GM18502 (cell line): ENCODE results near the gene LYSMD1.
A peak's percentile ranks its signal among the peaks of the same experiment; 100 is the strongest.
"Not testable (repeated sequence)": the region's sequence is repeated elsewhere in the genome, so short reads cannot be mapped to it uniquely, and the experiment has no call there.

Experiments used
- ATAC-seq: cut with Tn5 transposase; IDR thresholded peaks from one replicate; pipeline ENCODE4 v1.9.1; 2021; ENCODE audit warnings: mild to moderate bottlenecking; ENCODE audit not compliant: unreplicated experiment, poor library complexity

The LYSMD1 gene, protein sequence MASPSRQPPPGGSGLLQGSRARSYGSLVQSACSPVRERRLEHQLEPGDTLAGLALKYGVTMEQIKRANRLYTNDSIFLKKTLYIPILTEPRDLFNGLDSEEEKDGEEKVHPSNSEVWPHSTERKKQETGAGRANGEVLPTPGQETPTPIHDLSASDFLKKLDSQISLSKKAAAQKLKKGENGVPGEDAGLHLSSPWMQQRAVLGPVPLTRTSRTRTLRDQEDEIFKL

DNA sequence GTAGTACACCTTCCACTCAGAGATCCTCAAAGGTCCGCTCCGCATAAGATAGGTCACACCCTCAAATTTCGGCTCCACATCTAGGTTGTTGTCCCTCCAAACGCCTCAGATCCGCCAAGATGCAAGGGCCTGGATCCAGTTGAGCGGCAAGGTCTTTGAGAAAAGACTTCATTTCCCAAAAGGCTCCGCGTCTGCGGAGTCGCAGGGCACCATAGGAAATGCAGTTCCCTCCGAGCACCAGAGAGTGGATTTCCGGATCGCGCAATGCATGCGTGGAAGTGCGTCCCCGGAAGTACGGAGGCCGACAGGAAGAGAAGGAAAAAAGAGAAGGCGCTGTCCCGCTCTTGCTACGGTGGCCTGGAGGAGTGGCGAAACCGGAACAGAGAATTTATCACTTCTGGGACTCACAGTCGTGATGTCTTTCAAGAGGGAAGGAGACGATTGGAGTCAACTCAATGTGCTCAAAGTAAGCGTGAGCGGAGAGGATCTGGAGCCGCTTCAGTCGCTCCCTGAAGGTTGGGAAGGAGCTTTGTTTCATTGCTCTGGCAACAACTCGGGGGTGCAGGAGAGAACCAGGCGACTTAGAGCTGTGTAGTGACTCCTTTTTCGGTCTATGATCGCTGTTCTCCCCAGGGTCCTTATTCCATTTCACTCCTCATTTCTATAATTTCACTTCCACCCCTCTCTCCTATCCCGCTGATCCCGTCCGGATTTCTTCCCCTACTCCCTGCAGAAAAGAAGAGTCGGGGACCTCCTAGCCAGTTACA lies at the start of gene LYSMD1, which contains the start of gene SCNM1:
LYSMD1 (minus strand) TSS at position 165 of the 767 bp plus-strand sequence. CDS start 644 bp downstream, outside the sequence.
SCNM1 (plus strand) TSS at position 407 of the 767 bp plus-strand sequence; CDS start at position 416, 9 bp downstream.
- peak; percentile 89 for ATAC-seq

DNA sequence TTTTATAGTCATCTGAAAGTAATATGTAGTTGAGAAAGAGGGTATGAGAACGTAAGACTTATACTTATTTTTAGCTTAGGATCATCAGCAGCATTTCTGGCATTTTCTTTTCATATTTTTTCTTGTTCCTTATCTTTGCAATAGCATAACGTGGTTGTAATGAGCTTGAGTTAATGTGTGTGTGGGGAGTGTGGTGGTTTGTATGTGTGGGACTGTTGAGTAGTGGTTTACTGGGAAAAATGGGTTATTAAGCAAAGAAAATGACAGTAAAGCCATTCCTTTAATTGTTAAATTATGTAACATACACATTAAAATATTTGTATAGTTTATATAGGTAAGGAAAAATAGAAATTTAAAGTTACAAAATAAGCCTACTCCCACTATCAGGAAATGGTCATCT lies 47.9 kb upstream of the LYSMD1 start:
- no peak for ATAC-seq

DNA sequence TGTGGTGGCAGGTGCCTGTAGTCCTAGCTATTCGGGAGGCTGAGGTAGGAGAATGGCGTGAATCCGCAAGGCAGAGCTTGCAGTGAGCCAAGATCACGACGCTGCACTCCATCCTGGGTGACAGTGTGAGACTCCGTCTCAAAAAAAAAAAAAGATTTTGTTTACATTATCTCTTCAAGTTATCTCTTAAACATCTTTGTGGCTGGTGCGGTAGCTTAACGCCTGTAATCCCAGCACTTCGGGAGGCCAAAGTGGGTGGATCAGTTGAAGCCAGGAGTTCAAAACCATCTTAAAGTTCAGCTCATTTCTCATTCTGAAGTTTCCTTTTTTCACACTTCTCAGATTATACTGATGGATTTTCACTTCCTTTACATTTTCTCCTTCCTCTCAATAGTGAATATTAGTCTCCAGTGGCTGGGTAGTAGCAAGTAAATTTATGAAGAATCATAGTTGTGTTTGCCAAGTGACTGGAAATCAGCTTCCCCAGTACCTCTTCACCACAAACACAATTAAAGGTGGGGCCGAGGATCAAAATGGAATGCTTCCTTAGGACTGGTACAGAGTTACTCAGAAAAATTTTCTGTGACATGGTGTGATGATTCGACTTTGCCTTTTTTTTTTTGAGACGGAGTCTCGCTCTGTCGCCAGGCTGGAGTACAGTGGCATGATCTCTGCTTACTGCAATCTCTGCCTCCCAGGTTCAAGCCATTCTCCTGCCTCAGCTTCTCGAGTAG lies 46.4 kb upstream of the LYSMD1 start:
- no peak for ATAC-seq

DNA sequence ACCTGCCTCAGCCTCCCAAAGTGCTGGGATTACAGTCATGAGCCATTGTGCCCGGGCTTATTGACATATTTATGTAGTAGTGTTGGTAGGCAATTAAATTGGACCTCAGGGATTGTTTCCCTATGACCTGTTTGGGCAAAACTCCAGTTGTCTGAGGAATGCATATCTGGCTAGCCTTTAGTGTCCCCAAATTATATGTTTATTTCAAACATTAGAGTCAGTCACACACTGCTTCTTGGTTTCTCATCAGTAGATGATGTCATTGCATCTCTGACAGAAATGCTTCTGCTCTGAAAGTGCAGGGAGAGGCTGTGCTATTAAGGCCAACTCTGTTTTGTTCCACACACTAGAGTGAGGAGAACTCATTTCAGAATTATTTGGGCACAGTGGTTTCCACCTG lies 45.1 kb upstream of the LYSMD1 start:
- ATAC-seq: no peak

DNA sequence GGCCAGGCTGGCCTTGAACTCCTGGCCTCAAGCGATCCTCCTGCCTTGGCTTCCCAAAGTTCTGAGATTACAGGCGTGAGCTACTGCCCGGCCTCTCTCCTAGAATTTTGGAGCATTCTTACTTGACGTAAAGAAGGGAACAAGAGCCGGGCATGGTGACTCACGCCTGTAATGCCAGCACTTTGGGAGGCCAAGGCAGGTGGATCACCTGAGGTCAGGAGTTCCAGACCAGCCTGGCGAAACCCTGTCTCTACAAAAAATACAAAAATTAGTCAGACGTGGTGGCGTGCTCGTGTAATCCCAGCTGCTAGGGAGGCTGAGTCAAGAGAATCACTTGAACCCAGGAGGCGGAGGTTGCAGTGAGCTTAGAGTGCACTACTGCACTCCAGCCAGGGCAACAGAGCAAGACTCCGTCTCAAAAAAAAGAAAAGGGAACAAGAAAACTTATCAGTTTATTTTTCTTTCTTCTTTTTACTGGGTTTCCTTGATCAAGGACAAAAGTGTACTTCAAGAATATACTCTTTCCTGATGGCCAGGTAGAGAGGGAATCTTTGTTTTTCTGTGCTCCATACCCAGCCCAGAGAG lies 39.8 kb upstream of the LYSMD1 start:
- ATAC-seq: not testable (repeated sequence)

DNA sequence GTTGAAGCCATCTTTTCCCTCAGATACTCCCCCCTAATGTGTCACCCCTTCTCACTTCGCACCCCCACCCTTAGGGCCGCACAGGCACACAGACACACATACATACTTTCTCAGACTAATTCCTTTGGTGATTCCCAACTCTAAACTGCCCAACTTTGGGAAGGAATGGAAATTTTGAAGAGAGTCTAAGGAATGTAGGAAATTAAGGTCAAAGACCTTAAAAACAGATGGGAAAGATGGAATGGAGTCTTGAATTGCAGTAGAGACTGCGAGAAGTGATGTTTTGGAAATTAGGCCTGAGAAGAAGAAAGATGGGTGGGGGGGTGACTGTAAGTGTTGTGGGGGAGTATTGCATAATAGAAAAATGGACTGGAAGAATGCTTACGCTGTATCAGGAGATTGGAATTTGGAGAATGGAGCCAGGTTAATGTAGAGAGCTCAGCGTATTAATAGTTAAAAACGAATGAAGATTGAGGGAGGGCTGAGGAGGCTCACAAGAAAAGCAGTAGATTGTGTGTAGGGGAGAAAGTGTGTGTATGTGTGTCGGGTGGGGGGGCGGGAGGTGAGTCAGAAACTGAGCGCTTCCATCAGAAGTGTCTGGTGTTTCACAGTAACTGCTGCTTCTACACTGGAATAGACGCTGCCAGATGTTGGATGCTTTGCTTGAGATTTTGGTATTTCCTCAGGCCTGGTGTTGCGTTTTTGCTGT lies 34.3 kb upstream of the LYSMD1 start:
- no peak for ATAC-seq

DNA sequence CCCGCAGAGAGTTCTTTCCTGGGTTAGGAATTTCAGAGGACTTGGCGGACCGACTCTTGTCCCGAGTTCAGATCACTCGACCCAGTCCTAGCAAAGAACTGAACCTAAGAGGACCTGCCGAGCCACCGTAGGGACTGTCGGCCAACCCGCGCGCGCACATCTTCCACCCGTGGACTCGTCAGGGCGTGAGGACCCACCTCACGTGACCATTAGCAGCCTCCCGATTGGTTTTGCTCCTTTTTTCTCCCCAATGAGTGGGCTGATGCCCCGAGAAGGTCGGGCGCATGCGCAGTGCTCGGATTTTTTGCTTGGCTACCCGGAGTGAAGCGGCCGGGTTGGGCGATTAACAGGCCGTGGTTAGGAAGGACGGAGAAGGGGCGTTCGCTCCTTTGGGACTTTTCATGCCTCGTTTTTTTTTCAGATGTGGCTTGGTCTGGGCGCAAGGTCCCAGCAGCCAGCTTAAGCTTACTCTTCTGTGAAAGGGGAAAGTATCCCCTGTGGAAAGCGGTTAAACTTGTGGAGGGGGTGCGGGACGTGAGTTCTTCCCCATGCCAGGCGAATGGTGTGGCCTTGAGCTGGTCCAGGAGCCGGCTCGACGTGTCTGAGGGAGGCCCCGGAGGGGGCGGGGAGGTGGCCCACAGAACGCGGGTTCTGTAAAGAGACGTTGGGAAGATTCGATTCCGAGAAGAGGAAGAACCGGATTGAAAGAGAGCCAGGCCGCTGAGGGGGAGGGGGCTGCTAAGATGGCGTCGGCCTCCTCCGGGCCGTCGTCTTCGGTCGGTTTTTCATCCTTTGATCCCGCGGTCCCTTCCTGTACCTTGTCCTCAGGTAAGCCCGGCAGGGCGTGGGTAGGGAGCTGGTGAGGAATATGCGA lies 32.8 kb upstream of the LYSMD1 start, which contains the start of gene PIP5K1A:
PIP5K1A (plus strand) TSS at position 299 of the 874 bp plus-strand sequence; CDS start at position 744, 445 bp downstream.
- ATAC-seq: peak; percentile 88

DNA sequence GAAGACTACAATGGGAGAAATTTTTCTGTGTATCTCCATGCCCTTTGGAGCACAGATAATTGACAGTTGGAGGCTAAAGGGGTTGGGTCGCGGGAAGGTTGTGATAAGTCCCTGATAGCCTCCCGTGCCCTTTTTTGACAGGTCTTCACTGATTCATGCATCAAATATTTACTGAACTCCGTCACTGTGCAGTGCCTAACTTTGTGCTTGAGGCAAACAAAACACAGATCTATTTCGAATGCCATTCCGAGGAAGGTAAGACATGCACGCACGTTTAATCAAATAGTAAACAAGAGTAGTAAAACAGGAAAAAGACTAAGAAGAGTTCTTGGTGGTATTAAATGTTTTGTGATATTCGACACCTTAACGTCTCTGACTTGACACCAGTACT lies 32.2 kb upstream of the LYSMD1 start:
- no peak for ATAC-seq

DNA sequence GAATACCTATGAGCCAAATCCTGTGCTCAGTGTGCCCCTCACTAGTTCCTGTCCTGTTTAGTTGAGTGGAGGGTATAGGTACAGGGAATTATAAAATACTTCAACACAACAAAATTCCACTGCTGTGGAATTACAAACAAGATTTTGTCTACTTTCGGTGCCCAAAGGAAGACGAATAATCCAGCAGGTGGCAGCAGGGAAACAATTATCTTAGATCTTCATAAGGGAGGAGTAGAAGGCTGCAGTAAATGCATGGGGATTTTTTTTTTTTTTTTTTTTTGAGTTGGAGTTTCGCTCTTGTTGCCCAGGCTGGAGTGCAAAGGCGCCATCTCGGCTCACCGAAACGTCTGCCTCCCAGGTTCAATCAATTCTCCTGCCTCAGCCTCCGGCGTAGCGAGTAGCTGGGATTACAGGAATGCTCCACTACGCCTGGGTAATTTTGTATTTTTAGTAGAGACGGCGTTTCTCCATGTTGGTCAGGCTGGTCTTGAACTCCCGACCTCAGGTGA lies 30.6 kb upstream of the LYSMD1 start:
- ATAC-seq: no peak

DNA sequence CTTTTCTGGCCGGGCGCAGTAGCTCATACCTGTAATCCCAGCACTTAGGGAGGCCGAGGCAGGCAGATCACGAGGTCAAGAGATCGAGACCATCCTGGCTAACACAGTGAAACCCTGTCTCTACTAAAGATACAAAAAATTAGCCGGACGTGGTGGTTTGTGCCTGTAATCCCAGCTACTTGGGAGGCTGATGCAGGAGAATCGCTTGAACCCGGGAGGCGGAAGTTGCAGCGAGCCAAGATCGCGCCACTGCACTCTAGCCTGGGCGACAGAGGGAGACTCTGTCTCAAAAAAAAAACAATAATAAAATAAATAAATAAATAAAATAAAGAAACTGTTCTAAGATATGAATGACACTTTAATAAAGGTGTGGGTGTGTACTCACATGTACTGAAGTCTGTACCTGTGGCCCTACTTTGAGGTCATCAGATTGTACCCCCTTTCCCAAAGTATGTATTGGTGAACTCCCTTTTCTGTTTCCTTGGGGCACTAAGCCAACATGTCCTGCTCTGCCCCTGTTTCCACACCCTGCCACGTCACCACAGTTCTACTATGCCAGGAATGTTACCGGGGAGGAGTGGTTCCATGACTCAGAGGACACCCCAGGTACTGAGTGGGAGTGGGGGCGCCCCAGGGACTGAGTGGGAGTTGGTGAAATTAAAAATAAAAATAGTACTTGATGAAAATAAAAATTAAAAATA lies 29.3 kb upstream of the LYSMD1 start:
- not testable (repeated sequence) for ATAC-seq

DNA sequence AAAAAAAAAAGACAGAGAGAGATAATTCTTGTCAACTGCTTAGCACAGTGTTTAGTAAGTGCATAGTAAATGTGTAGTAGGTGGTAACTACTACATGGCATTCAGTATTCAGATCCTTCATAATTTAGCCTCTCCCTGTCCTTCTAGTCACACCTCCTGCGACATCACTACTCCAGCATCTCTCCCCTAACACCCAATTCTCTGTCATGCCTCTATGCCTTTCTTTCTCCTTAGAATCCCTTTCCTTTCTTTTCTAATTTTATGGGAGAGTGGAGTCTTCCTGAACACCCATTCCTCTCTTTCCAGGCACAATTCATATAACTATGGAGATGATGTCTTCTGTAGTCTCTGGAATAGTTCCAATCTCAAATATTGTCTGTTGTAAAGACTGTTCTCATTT lies 28.2 kb upstream of the LYSMD1 start:
- ATAC-seq: no peak

DNA sequence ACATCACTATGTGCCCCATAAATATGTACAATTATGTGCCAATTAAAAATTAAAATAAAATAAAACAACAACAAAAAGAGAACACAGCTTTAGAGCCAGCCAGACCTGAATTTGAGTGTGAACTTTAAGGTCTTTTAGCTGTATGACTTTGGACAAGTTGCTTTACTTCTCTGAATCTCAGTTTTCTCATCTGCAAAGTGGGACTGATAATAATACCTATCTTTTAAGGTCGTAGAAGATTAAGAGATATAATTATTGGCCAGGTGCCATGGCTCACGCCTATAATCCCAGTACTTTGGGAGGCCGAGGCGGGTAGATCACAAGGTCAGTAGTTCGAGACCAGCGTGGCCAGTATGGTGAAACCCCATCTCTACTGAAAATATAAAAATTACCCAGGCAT lies 27.6 kb upstream of the LYSMD1 start:
- ATAC-seq: no peak

DNA sequence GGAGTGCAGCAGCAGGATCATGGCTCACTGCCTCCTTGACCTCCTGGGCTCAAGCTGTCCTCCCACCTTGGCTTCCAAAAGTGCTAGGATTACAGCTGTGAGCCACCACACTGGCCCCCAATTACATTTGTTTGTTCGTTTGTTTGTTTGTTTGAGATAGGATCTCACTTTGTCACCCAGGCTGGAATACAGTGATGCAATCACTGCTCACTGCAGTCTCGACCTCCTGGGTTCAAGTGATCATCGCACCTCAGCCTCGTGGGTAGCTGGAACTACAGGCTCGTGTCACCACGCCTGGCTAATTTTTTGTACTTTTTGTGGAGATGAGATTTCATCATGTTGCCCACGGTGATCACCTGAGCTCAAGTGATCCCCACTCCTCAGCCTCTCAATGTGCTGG lies 26.3 kb upstream of the LYSMD1 start:
- ATAC-seq: no peak

DNA sequence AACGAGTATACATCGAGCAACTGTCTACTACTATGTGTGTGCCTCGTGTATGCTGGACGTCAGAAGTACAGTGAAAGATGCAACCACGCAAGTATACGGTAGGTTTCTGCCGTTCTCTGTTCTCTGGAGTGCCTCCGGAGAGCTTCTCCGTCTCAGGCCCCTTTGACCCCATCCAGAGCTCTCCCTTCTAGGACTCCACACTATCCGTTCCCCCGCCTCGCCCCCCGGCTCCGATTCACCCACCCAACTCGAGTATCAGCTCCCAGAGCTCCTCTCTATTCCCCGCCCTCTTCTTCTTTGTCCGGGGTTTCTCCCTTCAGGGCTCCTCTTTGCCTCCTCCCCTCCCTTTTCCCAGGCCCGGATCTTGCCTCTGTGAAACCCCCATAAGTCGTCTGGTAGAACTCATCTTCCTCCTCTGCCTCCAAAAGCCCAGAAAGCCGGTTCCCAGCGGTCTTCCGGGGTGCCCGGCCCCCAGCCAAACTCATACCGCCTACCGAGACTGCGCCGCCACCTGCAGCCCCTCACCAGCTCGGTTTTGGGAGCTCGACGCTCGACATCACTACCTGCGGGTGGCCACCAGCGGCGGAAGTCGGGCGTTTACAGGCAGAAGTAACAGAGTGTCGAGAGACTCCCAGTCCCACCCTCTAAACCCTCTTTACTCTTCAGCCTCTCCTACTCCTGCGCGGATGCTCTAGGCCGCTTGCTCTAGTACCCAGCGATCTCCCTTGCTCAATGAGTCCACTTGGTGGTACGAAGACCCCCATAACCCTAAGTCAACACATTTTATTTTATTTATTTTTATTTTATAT lies 24.1 kb upstream of the LYSMD1 start, which contains the start of gene VPS72:
VPS72 (minus strand) TSS at position 561 of the 809 bp plus-strand sequence; CDS start at position 485, 76 bp downstream.
- peak; percentile 89 for ATAC-seq

DNA sequence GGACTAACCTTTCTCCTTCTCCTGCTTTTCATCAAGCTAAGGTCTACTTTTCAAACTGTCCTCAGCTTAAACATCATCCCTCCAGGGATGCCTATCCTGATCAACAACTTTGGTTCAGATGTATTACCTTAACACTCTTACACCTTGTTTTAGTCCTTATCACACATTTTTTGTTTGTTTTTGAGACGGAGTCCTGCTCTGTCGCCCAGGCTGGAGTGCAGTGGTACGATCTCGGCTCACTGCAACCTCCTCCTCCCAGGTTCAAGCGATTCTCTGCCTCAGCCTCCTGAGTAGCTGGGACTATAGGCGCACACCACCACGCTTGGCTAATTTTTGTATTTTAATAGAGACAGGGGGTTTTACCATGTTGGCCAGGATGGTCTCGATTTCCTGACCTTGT lies 23.0 kb upstream of the LYSMD1 start:
- not testable (repeated sequence) for ATAC-seq

DNA sequence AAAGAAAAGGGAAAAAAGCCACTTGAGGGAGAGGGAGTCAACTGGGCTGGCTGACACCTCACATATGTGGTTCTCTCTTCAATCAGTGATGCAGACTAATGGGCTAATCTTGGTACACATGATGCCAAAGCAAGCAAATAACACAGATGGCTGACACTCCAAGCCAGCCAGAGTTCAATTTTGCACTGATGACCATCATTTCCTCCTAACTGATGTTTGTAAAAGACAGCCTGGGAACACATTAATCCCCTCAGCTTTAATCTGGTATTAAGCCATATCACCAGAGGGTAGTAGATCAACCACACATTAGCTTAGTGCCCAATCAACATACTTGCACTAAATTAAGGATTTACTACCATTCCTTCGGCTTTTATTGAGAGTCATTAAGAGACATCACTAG lies 21.5 kb upstream of the LYSMD1 start:
- ATAC-seq: no peak

DNA sequence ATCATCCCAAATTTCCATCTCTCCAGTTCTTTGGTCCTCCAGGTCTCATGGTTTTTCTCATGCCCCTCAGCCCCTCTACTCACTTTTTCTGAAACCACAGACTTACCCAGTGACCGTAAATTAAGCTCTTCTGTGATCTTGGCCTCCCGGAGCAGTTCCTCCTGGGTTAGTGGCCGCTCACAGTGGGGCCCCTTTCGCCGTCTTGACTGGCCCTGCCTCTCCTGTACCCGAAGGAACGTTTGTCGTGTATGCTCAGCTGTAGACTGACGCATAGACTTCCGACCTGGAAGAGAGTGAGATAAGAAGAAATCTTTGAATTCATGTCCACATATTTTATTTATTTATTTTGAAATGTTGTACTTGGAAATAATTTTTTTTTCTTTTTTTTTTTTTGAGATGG lies 18.5 kb upstream of the LYSMD1 start:
- no peak for ATAC-seq
